ENCODE results near the gene A1BG.

DNA sequence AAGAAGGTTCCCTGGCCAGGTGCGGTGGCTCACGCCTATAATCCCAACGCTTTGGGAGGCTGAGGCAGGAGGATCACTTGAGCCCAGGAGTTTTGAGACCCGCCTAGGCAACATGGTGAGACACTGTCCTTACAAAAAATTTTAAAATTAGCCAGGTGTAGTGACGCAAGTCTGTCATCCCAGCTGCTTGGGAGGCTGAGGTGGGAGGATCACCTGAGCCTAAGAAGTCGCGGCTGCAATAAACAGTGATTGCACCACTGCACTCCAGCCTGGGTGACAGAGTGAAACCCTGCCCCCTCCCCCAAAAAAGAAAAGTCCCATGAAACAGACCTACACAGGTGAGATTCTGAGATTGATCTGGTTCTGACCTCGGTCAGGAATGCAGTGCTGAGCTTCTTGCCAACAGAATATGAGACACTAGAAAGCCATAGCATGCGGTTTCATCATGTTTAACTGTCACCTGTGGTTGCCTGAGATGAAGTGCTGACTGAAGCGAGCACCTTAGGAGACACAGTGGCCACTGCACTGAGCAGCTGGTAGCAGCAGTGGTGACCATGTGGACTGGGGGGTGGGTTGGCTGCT, 2.0 kb upstream of the A1BG start:
- TF ChIP-seq SUZ12 (IDR thresholded peaks at IDR 0.05; ENCODE audit: low read length) (no peak), EP300 (IDR thresholded peaks at IDR 0.05; ENCODE audit: borderline replicate concordance in 1 of 2, low read depth in 2 of 2, low read length in 2 of 2) (no peak), RFX5 (IDR thresholded peaks at IDR 0.05; ENCODE audit: borderline replicate concordance, low read depth, low read length) (no peak), CTCF (IDR thresholded peaks at IDR 0.05; ENCODE audit: control extremely low read depth in 1 of 3, insufficient read depth in 1 of 3, low read depth in 1 of 3, low read length in 3 of 3) (no peak), CEBPB (IDR thresholded peaks at IDR 0.05; ENCODE audit: low read depth, low read length) (no peak), TBP (IDR thresholded peaks at IDR 0.05; ENCODE audit: low read depth, low read length) (no peak)
